Tibial nerve (tissue), 4 donors: ENCODE measurements around the gene PRPSAP1. TPM values are rescaled to one million over a fixed set of nuclear protein-coding genes. Genes with fewer than 3 reads are reported as not detected.
A peak's percentile ranks its signal among the peaks of the same experiment; 100 is the strongest.

Experiments used
- DNase-seq, 2 donors: peaks; one replicate each; pipeline ENCODE4 v3.0.0-alpha.2; 2019; ENCODE audit warnings: low spot score in 2 of 2
- H3K27ac ChIP-seq, 4 donors: fragments of 200-600 bp; sonication (generic) in 3 of 4; one replicate each; pipeline ENCODE4 v1.5.1; 2017 to 2019; ENCODE audit warnings: mild to moderate bottlenecking in 1 of 4
- H3K27me3 ChIP-seq, 2 donors: fragments of 200-600 bp; sonication (generic) in 1 of 2; one replicate each; pipeline versions ENCODE4 v1.5.1 to v1.6.0; 2017 to 2019
- H3K36me3 ChIP-seq, 3 donors: fragments of 200-600 bp; sonication (generic); one replicate each; pipeline ENCODE4 v1.5.1; 2018 to 2019
- H3K4me1 ChIP-seq, 4 donors: fragments of 200-600 bp; sonication (generic) in 3 of 4; one replicate each; pipeline ENCODE4 v1.5.1; 2017 to 2019
- H3K4me3 ChIP-seq, 4 donors: fragments of 200-600 bp; sonication (generic) in 3 of 4; one replicate each; pipeline ENCODE4 v1.5.1; 2017 to 2019; ENCODE audit warnings: mild to moderate bottlenecking in 1 of 4, moderate library complexity in 1 of 4
- H3K9me3 ChIP-seq, 4 donors: fragments of 200-600 bp; sonication (generic) in 3 of 4; one replicate each; pipeline ENCODE4 v1.5.1; 2017 to 2019
- EP300 ChIP-seq, 2 donors: sonication (generic); formaldehyde crosslinking; IDR thresholded peaks; one replicate each; pipeline ENCODE4 v1.6.1; 2017; ENCODE audit warnings: antibody characterized with exemption in 2 of 2, mild to moderate bottlenecking in 1 of 2
- POLR2A ChIP-seq, 2 donors: fragments of 450-650 bp; IDR thresholded peaks; one replicate each; pipeline ENCODE4 v1.6.1; 2017; ENCODE audit warnings: antibody characterized with exemption in 2 of 2, mild to moderate bottlenecking in 2 of 2, moderate library complexity in 2 of 2
- WGBS, 2 donors: methylation state at CpG; one replicate each; pipeline ENCODE4 v1.1.5; 2018; 5-methylcytosine and 5-hydroxymethylcytosine counted together
- total RNA-seq, 4 donors: library from RNA; depleted of rRNA; stranded (reverse); fragments of >200 nt; gene quantifications; one replicate each; pipeline ENCODE4 v1.1.0, GENCODE V29; 2016
- TF ChIP-seq, protein P1 (sequence below), 5 experiments: fragments of 200-600 bp in 3 of 5; fragments of 450-650 bp in 2 of 5; sonication (generic) in 3 of 5; IDR thresholded peaks; one replicate each; pipeline ENCODE4 v1.5.1; 2016 to 2019; ENCODE audit warnings: antibody characterized with exemption in 5 of 5, mild to moderate bottlenecking in 3 of 5, moderate library complexity in 2 of 5

Gene PRPSAP1
- total RNA-seq, 4 donors from 2014 or later, result 66.8 to 108 (median 96.2) TPM

GRCh38 chr17:76384987-76385891 is 31.5 kb upstream of the PRPSAP1 start:
- peak overlapping the region; percentile 60 to 93 (median 68) for H3K4me3 ChIP-seq
- peaks cover 0 to 69% (median 29%) of the 10 kb centered on the region in 4 donors for H3K4me1 ChIP-seq
- H3K36me3 ChIP-seq, result peaks cover 0 to 30% (median 0%) of the 10 kb centered on the region in 3 donors
- 1 to 2% methylated on average over 19 to 73 of the region's 74 CpGs for WGBS, 2 donors
- H3K27ac ChIP-seq, result peak overlapping the region; percentile 21 to 95 (median 84)
- no peaks in the 10 kb centered on the region for H3K9me3 ChIP-seq
- TF ChIP-seq POLR2A (IDR thresholded peaks at IDR 0.05) (no peak), EP300 (IDR thresholded peaks at IDR 0.05) (no peak)
- TF ChIP-seq, protein P1, sequence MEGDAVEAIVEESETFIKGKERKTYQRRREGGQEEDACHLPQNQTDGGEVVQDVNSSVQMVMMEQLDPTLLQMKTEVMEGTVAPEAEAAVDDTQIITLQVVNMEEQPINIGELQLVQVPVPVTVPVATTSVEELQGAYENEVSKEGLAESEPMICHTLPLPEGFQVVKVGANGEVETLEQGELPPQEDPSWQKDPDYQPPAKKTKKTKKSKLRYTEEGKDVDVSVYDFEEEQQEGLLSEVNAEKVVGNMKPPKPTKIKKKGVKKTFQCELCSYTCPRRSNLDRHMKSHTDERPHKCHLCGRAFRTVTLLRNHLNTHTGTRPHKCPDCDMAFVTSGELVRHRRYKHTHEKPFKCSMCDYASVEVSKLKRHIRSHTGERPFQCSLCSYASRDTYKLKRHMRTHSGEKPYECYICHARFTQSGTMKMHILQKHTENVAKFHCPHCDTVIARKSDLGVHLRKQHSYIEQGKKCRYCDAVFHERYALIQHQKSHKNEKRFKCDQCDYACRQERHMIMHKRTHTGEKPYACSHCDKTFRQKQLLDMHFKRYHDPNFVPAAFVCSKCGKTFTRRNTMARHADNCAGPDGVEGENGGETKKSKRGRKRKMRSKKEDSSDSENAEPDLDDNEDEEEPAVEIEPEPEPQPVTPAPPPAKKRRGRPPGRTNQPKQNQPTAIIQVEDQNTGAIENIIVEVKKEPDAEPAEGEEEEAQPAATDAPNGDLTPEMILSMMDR (IDR thresholded peaks at IDR 0.05), result no peak
- peak in 1 of 2 donors; percentile 36 for DNase-seq
- H3K27me3 ChIP-seq, result no peaks in the 10 kb centered on the region

DNA sequence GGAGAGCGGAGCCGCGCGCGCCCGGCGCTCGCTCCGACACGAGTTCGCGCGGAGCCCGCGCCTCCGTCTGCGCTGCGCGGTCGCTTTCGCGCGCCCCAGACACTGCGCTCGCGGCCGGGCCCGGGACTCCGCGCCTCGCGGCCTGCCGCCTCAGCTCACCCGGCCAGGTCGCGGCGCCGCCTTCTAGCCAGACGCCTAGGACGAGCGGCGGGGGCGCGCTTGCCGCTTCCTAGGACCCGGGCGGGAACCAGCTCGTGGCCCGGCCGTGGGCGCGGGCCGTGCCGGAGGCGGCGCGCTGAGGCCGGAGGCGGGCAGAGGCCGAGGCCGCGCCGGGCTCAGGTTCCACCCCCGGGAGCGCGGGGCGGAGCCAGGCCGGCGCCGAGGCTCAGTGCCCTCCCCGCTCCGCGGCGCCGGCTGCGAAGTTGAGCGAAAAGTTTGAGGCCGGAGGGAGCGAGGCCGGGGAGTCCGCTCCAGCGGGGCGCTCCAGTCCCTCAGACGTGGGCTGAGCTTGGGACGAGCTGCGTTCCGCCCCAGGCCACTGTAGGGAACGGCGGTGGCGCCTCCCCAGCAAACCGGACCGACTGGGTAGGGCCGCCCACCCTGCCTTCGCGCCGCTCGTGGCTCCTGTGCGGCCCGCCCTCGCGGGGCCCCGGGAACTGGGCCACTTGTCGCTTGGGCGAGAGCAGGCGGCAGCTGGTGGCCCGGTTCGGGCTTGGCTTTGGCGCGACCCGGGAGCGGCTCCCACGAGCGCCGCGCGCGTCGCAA is 30.7 kb upstream of the PRPSAP1 start, which contains the start of gene SPHK1:
SPHK1 (plus strand) TSS at position 388 of the 765 bp plus-strand sequence. CDS start 1,036 bp downstream, outside the sequence.
- WGBS, 2 donors, result 0% methylated on average over 45 of the region's 118 CpGs; no CpG with 5 or more reads in 1 of the 2 donors
- TF ChIP-seq POLR2A (IDR thresholded peaks at IDR 0.05) (peak; percentile 40 to 46), EP300 (IDR thresholded peaks at IDR 0.05) (peak in 1 of 2 donors; percentile 58)
- TF ChIP-seq, protein P1 (IDR thresholded peaks at IDR 0.05), result peak in 1 of 5 experiments; percentile 6
- DNase-seq, result peak; percentile 26 to 42
- Histone ChIP-seq H3K9me3 (no peaks in the 10 kb centered on the region), H3K4me1 (peaks cover 0 to 72% (median 29%) of the 10 kb centered on the region in 4 donors), H3K36me3 (peaks cover 0 to 24% (median 0%) of the 10 kb centered on the region in 3 donors), H3K27ac (peak within 1 kb of the TSS; percentile 21 to 95 (median 84)), H3K4me3 (peak within 1 kb of the TSS; percentile 60 to 93 (median 68)), H3K27me3 (no peaks in the 10 kb centered on the region)

- H3K27me3 ChIP-seq, result no peaks in the 10 kb centered on the region
Measured at GRCh38 chr17:76383546-76384221, 30.0 kb upstream of the PRPSAP1 start.

DNA sequence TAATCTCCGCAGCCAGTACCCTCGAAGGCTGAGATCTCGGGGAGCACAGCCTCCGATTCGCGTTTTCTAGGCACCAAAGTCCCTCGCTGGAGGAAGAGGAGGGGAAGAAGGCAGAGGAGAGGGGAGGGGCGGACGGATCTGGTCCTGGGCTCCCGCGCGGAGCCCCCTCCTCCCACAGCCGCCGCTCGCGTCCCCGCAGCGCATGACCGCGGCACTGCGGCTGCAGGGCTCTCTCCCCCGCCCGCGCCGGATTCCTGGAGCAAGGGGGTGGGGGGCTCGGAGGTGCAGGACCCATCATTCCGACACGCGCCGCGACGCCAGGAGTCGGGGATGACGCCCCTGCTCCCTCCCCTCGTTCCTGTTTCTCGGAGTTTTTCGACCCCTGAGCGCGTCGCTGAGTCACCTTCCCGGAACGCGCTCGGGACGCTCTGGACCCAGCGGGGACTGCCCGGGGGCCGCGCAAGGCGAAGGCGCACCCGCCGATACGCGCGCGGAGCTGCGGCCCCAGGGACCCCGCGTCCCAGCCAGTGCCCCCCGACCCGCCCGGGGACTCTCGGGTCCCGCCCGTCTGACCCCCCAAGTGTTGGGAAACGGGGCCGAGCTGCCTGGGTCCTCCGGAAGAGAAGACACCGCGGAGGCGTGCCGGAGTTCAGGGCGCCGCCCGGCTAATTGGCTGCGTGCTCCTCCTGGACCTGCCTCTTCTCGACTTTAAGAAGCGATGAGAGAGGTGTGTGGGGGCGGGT is 29.3 kb upstream of the PRPSAP1 start:
- Histone ChIP-seq H3K4me3 (peak overlapping the region; percentile 58 to 77 (median 60)), H3K9me3 (no peaks in the 10 kb centered on the region), H3K27ac (peak overlapping the region; percentile 21 to 95 (median 84)), H3K36me3 (peaks cover 0 to 13% (median 0%) of the 10 kb centered on the region in 3 donors), H3K27me3 (no peaks in the 10 kb centered on the region), H3K4me1 (peaks cover 0 to 72% (median 29%) of the 10 kb centered on the region in 4 donors)
- DNase-seq, result no peak
- TF ChIP-seq, protein P1 (IDR thresholded peaks at IDR 0.05), result no peak
- TF ChIP-seq EP300 (IDR thresholded peaks at IDR 0.05), result peak in 1 of 2 donors; percentile 30
- WGBS, 2 donors, result 0 to 1% methylated on average over 47 to 66 of the region's 80 CpGs

More at GRCh38 chr17:76383546-76384221, 30.0 kb upstream of the PRPSAP1 start:
- peak; percentile 20 to 24 for DNase-seq
- H3K9me3 ChIP-seq, result no peaks in the 10 kb centered on the region
- H3K36me3 ChIP-seq, result peaks cover 0 to 18% (median 0%) of the 10 kb centered on the region in 3 donors
- 0 to 2% methylated on average over 44 to 53 of the region's 65 CpGs for WGBS, 2 donors
- no peak for TF ChIP-seq POLR2A (IDR thresholded peaks at IDR 0.05)
- TF ChIP-seq, protein P1 (IDR thresholded peaks at IDR 0.05), result peak in 4 of 5 experiments; percentile 11 to 59 (median 30)
- H3K27ac ChIP-seq, result peak overlapping the region; percentile 21 to 95 (median 84)
- H3K4me1 ChIP-seq, result peaks cover 0 to 72% (median 29%) of the 10 kb centered on the region in 4 donors
- peak overlapping the region; percentile 58 to 77 (median 60) for H3K4me3 ChIP-seq
